CD14-positive monocyte (primary cell): ENCODE measurements around the gene ZCCHC8. TPM values are rescaled to one million over a fixed set of nuclear protein-coding genes. Genes with fewer than 3 reads are reported as not detected.
"Not testable (repeated sequence)": the region's sequence is repeated elsewhere in the genome, so short reads cannot be mapped to it uniquely, and the experiment has no call there.

ENCODE experiments used
- DNase-seq, 3 donors: peaks; one replicate each; pipeline ENCODE4 v3.0.0-alpha.2; 2011 to 2022
- H2AFZ ChIP-seq: 2 replicates; pipeline ENCODE4 v1.6.0; 2012; ENCODE audit warnings: mild to moderate bottlenecking, low read depth, low read length, inconsistent platforms; ENCODE audit not compliant: insufficient read depth, poor library complexity, severe bottlenecking
- H3K27ac ChIP-seq, 2 donors: 1 replicate in 1 of 2; 2 replicates in 1 of 2; pipeline ENCODE4 v1.5.1; 2012 to 2013; ENCODE audit warnings: low read length in 2 of 2, control low read depth in 1 of 2, inconsistent platforms in 1 of 2, low read depth in 1 of 2, mild to moderate bottlenecking in 1 of 2
- H3K27me3 ChIP-seq, 2 donors: one replicate each; pipeline versions ENCODE4 v1.6.0 to v1.6.1; 2011 to 2013; ENCODE audit warnings: low read length in 2 of 2; ENCODE audit not compliant: control insufficient read depth in 2 of 2, insufficient read depth in 2 of 2
- H3K36me3 ChIP-seq, 2 donors: replicated peaks in 1 of 2; 1 replicate in 1 of 2; 2 replicates in 1 of 2; pipeline versions ENCODE4 v1.5.1 to v1.6.1; 2012 to 2013; ENCODE audit warnings: low read length in 2 of 2, control low read depth in 1 of 2, inconsistent platforms in 1 of 2, mild to moderate bottlenecking in 1 of 2; ENCODE audit not compliant: insufficient read depth in 2 of 2, control insufficient read depth in 1 of 2
- H3K4me1 ChIP-seq, 2 donors: 1 replicate in 1 of 2; 2 replicates in 1 of 2; pipeline versions ENCODE4 v1.5.1 to v1.6.1; 2012 to 2013; ENCODE audit warnings: low read length in 2 of 2, control low read depth in 1 of 2, inconsistent platforms in 1 of 2, mild to moderate bottlenecking in 1 of 2, moderate library complexity in 1 of 2; ENCODE audit not compliant: insufficient read depth in 2 of 2, control insufficient read depth in 1 of 2
- H3K4me2 ChIP-seq: replicated peaks from 2 replicates; pipeline ENCODE3; 2012; ENCODE audit warnings: low read length, moderate library complexity, mild to moderate bottlenecking; ENCODE audit not compliant: poor library complexity, severe bottlenecking; ENCODE audit errors: extremely low read depth
- H3K4me3 ChIP-seq, 3 experiments: fragments of 200-600 bp in 1 of 3; sonication (generic) in 1 of 3; replicated peaks in 1 of 3; 1 replicate in 2 of 3; 2 replicates in 1 of 3; pipeline ENCODE4 v1.5.1; 2011 to 2013; ENCODE audit warnings: low read length in 3 of 3, mild to moderate bottlenecking in 3 of 3, control low read depth in 2 of 3, low read depth in 2 of 3, inconsistent platforms in 1 of 3, moderate library complexity in 1 of 3
- H3K79me2 ChIP-seq: 2 replicates; pipeline ENCODE4 v1.6.0; 2012; ENCODE audit warnings: mild to moderate bottlenecking, control low read depth, inconsistent platforms, low read length, moderate library complexity; ENCODE audit not compliant: insufficient read depth
- H3K9ac ChIP-seq: 2 replicates; pipeline ENCODE4 v1.6.0; 2017; ENCODE audit warnings: low read length, mild to moderate bottlenecking; ENCODE audit not compliant: insufficient read depth, poor library complexity, severe bottlenecking
- H3K9me3 ChIP-seq, 2 donors: replicated peaks in 1 of 2; 1 replicate in 1 of 2; 2 replicates in 1 of 2; pipeline versions ENCODE4 v1.5.1 to v1.6.1; 2012 to 2013; ENCODE audit warnings: low read length in 2 of 2, control low read depth in 1 of 2; ENCODE audit not compliant: control insufficient read depth in 1 of 2, insufficient read depth in 1 of 2
- H4K20me1 ChIP-seq: 2 replicates; pipeline ENCODE4 v1.6.0; 2012; ENCODE audit warnings: mild to moderate bottlenecking, low read length, control low read depth, moderate library complexity; ENCODE audit not compliant: insufficient read depth
- H3K27ac Mint-ChIP-seq, 7 donors: one replicate each; pipeline ENCODE4 v1.8.0; 2020; ENCODE audit warnings: mild to moderate bottlenecking in 7 of 7, mixed read lengths in 7 of 7, moderate library complexity in 6 of 7, inconsistent platforms in 2 of 7
- H3K27me3 Mint-ChIP-seq, 3 donors: one replicate each; pipeline ENCODE4 v1.8.0; 2021 to 2022; ENCODE audit warnings: low read depth in 3 of 3, mild to moderate bottlenecking in 3 of 3, mixed read lengths in 3 of 3, moderate library complexity in 3 of 3, inconsistent platforms in 1 of 3
- H3K36me3 Mint-ChIP-seq, 2 donors: one replicate each; pipeline ENCODE4 v1.8.0; 2020; ENCODE audit warnings: mixed read lengths in 2 of 2, inconsistent platforms in 1 of 2, mild to moderate bottlenecking in 1 of 2
- H3K4me1 Mint-ChIP-seq: one replicate; pipeline ENCODE4 v1.8.0; 2020; ENCODE audit warnings: mild to moderate bottlenecking, mixed read lengths
- H3K4me3 Mint-ChIP-seq, 2 donors: one replicate each; pipeline ENCODE4 v1.8.0; 2020; ENCODE audit warnings: mild to moderate bottlenecking in 2 of 2, mixed read lengths in 2 of 2, moderate library complexity in 1 of 2
- H3K9me3 Mint-ChIP-seq, 7 donors: one replicate each; pipeline ENCODE4 v1.8.0; 2020 to 2022; ENCODE audit warnings: mixed read lengths in 7 of 7, mild to moderate bottlenecking in 6 of 7, moderate library complexity in 6 of 7, inconsistent platforms in 2 of 7
- WGBS: methylation state at CpG from one replicate; pipeline ENCODE4 v1.1.5; 2013; ENCODE audit warnings: missing lambda C conversion rate; ENCODE audit not compliant: insufficient coverage; 5-methylcytosine and 5-hydroxymethylcytosine counted together
- intact Hi-C, 2 donors: fragments of 100-400 bp; cut with micrococcal nuclease; formaldehyde crosslinking; loops; one replicate each; pipeline versions ENCODE4 v1.15.0 to v1.15.1; 2023
- polyA plus RNA-seq, 3 donors: library from polyadenylated mRNA; depleted of rRNA in 1 of 3; unstranded in 2 of 3; stranded (reverse) in 1 of 3; fragments of 300-500 nt in 2 of 3; fragments of >200 nt in 1 of 3; fragmentation: Illumina TruSeq in 2 of 3; gene quantifications; 1 replicate in 2 of 3; 2 replicates in 1 of 3; pipeline ENCODE4 v1.2.3, GENCODE V29; 2012 to 2021
- TF ChIP-seq, protein P1 (sequence below): fragments of 200-600 bp; IDR thresholded peaks from one replicate; pipeline ENCODE4 v1.8.0; 2022; ENCODE audit warnings: antibody characterized with exemption, mild to moderate bottlenecking

The ZCCHC8 gene
- polyA plus RNA-seq, 3 donors = 2.5 to 25.4 (median 5.4) TPM

DNA sequence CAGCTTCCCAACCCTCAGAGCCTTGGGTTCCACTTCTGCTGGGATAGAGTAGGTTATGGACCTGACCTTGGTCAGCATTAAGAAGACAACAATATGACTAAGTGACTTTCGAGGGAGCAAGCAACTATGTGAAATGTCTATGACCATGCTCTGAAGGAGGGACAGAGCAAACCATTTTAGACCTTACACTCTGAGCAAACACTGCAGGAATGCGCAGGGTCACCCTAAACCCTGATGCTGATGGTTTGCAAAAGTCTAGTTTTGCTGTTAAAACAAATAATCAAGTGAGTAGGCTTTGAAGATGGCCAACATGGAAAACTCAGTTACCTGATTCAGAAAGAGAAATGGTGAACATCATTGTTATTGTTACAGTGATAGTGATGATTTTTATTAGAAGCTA, 8.7 kb downstream of the ZCCHC8 start:
- Histone ChIP-seq H3K9me3 (no peaks in the 10 kb centered on the region), H3K9ac (no peak overlapping the region), H3K4me2 (no peak overlapping the region), H3K36me3 (peaks cover 57 to 85% of the 10 kb centered on the region in 2 donors), H3K4me3 (no peak overlapping the region), H4K20me1 (peaks cover 23% of the 10 kb centered on the region), H3K27ac (peak overlapping the region in 1 of 2 donors; percentile 1), H3K27me3 (no peaks in the 10 kb centered on the region), H3K4me1 (no peaks in the 10 kb centered on the region), H3K79me2 (peaks cover 57% of the 10 kb centered on the region), H2AFZ (no peak overlapping the region)
- intact Hi-C loops = no loop called here
- H3K4me1 Mint-ChIP-seq = peaks cover 2% of the 10 kb centered on the region
- no CpG with 5 or more reads among the region's 2 CpGs for WGBS
- TF ChIP-seq, protein P1, sequence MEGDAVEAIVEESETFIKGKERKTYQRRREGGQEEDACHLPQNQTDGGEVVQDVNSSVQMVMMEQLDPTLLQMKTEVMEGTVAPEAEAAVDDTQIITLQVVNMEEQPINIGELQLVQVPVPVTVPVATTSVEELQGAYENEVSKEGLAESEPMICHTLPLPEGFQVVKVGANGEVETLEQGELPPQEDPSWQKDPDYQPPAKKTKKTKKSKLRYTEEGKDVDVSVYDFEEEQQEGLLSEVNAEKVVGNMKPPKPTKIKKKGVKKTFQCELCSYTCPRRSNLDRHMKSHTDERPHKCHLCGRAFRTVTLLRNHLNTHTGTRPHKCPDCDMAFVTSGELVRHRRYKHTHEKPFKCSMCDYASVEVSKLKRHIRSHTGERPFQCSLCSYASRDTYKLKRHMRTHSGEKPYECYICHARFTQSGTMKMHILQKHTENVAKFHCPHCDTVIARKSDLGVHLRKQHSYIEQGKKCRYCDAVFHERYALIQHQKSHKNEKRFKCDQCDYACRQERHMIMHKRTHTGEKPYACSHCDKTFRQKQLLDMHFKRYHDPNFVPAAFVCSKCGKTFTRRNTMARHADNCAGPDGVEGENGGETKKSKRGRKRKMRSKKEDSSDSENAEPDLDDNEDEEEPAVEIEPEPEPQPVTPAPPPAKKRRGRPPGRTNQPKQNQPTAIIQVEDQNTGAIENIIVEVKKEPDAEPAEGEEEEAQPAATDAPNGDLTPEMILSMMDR = no peak
- H3K27me3 Mint-ChIP-seq = no peaks in the 10 kb centered on the region
- peaks cover 0 to under 1% (median 0%) of the 10 kb centered on the region in 7 donors for H3K9me3 Mint-ChIP-seq
- H3K36me3 Mint-ChIP-seq = peaks cover 54 to 76% of the 10 kb centered on the region in 2 donors
- no peak overlapping the region for H3K4me3 Mint-ChIP-seq
- H3K27ac Mint-ChIP-seq = no peak overlapping the region
- DNase-seq = no peak

DNA sequence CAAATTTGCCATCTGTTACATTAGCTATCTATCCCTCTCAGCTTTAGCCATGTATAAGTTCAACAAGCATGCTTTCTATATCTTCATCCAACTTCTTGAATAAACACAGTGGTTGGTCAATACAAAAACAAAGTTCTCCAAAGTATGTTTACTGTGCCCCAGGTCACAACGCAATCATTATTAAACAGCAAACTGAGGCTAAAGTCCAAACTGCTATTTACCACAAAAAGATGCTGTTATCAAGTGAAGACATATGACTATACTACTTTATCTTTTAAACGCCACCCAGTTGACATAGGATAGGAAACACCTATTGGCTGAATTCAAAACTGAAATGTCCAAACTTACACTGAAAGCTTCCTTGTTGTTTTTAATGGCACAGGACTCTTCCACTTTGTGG, 11.7 kb downstream of the ZCCHC8 start:
- H3K4me2 ChIP-seq = no peak overlapping the region
- Mint-ChIP-seq H3K4me3 (no peak overlapping the region), H3K27me3 (no peaks in the 10 kb centered on the region), H3K9me3 (peaks cover 0 to 3% (median 0%) of the 10 kb centered on the region in 7 donors), H3K4me1 (no peaks in the 10 kb centered on the region), H3K27ac (no peak overlapping the region), H3K36me3 (peaks cover 67 to 85% of the 10 kb centered on the region in 2 donors)
- TF ChIP-seq, protein P1 = no peak
- no peak overlapping the region for H3K9ac ChIP-seq
- no CpG with 5 or more reads among the region's 2 CpGs for whole genome bisulfite sequencing
- peak overlapping the region in 1 of 2 donors; percentile 27 for H3K27ac ChIP-seq
- H3K27me3 ChIP-seq = no peaks in the 10 kb centered on the region
- peaks cover 41% of the 10 kb centered on the region for H3K79me2 ChIP-seq
- H3K36me3 ChIP-seq = peaks cover 67 to 90% of the 10 kb centered on the region in 2 donors
- H2AFZ ChIP-seq = no peak overlapping the region
- intact Hi-C loops = no loop called here
- H3K4me3 ChIP-seq = no peak overlapping the region
- no peaks in the 10 kb centered on the region for H3K4me1 ChIP-seq
- DNase-seq = no peak
- no peaks in the 10 kb centered on the region for H3K9me3 ChIP-seq
- H4K20me1 ChIP-seq = peaks cover 17% of the 10 kb centered on the region

- DNase-seq, H3K9me3 Mint-ChIP-seq, H3K27ac ChIP-seq, H3K4me1 ChIP-seq, H3K27me3 Mint-ChIP-seq, H3K4me3 Mint-ChIP-seq, H3K9me3 ChIP-seq, H2AFZ ChIP-seq, H3K9ac ChIP-seq, H3K27me3 ChIP-seq, intact Hi-C loops, H3K4me2 ChIP-seq, H3K4me3 ChIP-seq, H3K4me1 Mint-ChIP-seq: not testable (repeated sequence)
- Histone ChIP-seq H4K20me1 (peaks cover 15% of the 10 kb centered on the region), H3K79me2 (peaks cover 30% of the 10 kb centered on the region), H3K36me3 (peaks cover 78 to 100% of the 10 kb centered on the region in 2 donors)
- H3K27ac Mint-ChIP-seq = peak overlapping the region in 1 of 7 donors; percentile 30
- 100% methylated on average over 3 of the region's 3 CpGs for WGBS
- peaks cover 78 to 93% of the 10 kb centered on the region in 2 donors for H3K36me3 Mint-ChIP-seq
Observed at GRCh38 chr12:122487807-122488206, 12.9 kb downstream of the ZCCHC8 start.
